Activated naive CD8-positive, alpha-beta T cell treated with anti-CD3 and anti-CD28 coated beads, Interleukin-2, amount 10 ng/mL, durations not matched to agents 7 days and 5 days (primary cell): ENCODE results near the gene MRC2. TPM values are rescaled to one million over a fixed set of nuclear protein-coding genes. Genes with fewer than 3 reads are reported as not detected.

Experiments
- ATAC-seq: fragments of 150-1000 bp; cut with Tn5 transposase; one replicate; pipeline ENCODE4 v1.10.0; 2021; ENCODE audit warnings: low read depth, moderate library complexity
- POLR2A ChIA-PET: fragments of 350-600 bp; sonication (Branson Sonifier 250); formaldehyde crosslinking; loops from one replicate; lab custom pipeline; 2021; ENCODE audit warnings: antibody characterized with exemption; lab: Charles Lee
- DNase-seq: peaks from one replicate; pipeline ENCODE4 v3.0.0; 2021
- H3K27ac Mint-ChIP-seq: one replicate; pipeline ENCODE4 v1.8.0; 2022; ENCODE audit warnings: mild to moderate bottlenecking, mixed read lengths
- H3K27me3 Mint-ChIP-seq: one replicate; pipeline ENCODE4 v1.8.0; 2022; ENCODE audit warnings: mild to moderate bottlenecking, moderate library complexity, mixed read lengths
- H3K36me3 Mint-ChIP-seq: one replicate; pipeline ENCODE4 v1.8.0; 2021; ENCODE audit warnings: mild to moderate bottlenecking, mixed read lengths
- H3K4me1 Mint-ChIP-seq: one replicate; pipeline ENCODE4 v1.8.0; 2021; ENCODE audit warnings: mixed read lengths
- H3K4me3 Mint-ChIP-seq: one replicate; pipeline ENCODE4 v1.8.0; 2022; ENCODE audit warnings: mild to moderate bottlenecking, moderate library complexity, mixed read lengths
- H3K9me3 Mint-ChIP-seq: one replicate; pipeline ENCODE4 v1.8.0; 2021; ENCODE audit warnings: mixed read lengths
- total RNA-seq, 2 experiments: library from RNA; stranded (reverse); gene quantifications; one replicate each; pipeline ENCODE4 v1.2.3, GENCODE V29; 2021

The MRC2 gene
- total RNA-seq, 2 experiments from 2014 or later, result 1.6 to 2.4 TPM

- ATAC-seq (no peak), DNase-seq (no peak)
- Mint-ChIP-seq H3K27ac (no peak overlapping the region), H3K4me1 (peaks cover 2% of the 10 kb centered on the region), H3K9me3 (peaks cover 3% of the 10 kb centered on the region), H3K4me3 (no peak overlapping the region), H3K36me3 (peaks cover 2% of the 10 kb centered on the region), H3K27me3 (peaks cover 6% of the 10 kb centered on the region)
- POLR2A ChIA-PET, result no interaction called here
Measured at GRCh38 chr17:62666061-62666800, 38.8 kb downstream of the MRC2 start.

GRCh38 chr17:62666801-62667591 lies 39.5 kb downstream of the MRC2 start:
- H3K27me3 Mint-ChIP-seq, result peaks cover 3% of the 10 kb centered on the region
- H3K9me3 Mint-ChIP-seq, result no peaks in the 10 kb centered on the region
- POLR2A ChIA-PET, result no interaction called here
- no peak overlapping the region for H3K27ac Mint-ChIP-seq
- H3K4me1 Mint-ChIP-seq, result peaks cover 2% of the 10 kb centered on the region
- DNase-seq (no peak), ATAC-seq (no peak)
- H3K4me3 Mint-ChIP-seq, result no peak overlapping the region
- H3K36me3 Mint-ChIP-seq, result no peaks in the 10 kb centered on the region

GRCh38 chr17:62668091-62668804 lies 40.8 kb downstream of the MRC2 start:
- H3K9me3 Mint-ChIP-seq, result no peaks in the 10 kb centered on the region
- DNase-seq, result no peak
- peaks cover 2% of the 10 kb centered on the region for H3K4me1 Mint-ChIP-seq
- H3K27ac Mint-ChIP-seq, result no peak overlapping the region
- no peak for ATAC-seq
- POLR2A ChIA-PET, result no interaction called here
- no peaks in the 10 kb centered on the region for H3K36me3 Mint-ChIP-seq
- H3K4me3 Mint-ChIP-seq, result no peak overlapping the region
- peaks cover 3% of the 10 kb centered on the region for H3K27me3 Mint-ChIP-seq

GRCh38 chr17:62670202-62670821 lies 42.8 kb downstream of the MRC2 start:
- ATAC-seq, result no peak
- Mint-ChIP-seq H3K36me3 (no peaks in the 10 kb centered on the region), H3K9me3 (no peaks in the 10 kb centered on the region), H3K27me3 (no peaks in the 10 kb centered on the region), H3K4me1 (peaks cover 2% of the 10 kb centered on the region), H3K4me3 (no peak overlapping the region), H3K27ac (no peak overlapping the region)
- no peak for DNase-seq
- POLR2A ChIA-PET, result no interaction called here

- Mint-ChIP-seq H3K4me1 (peaks cover 2% of the 10 kb centered on the region), H3K36me3 (no peaks in the 10 kb centered on the region), H3K4me3 (no peak overlapping the region), H3K27ac (no peak overlapping the region), H3K9me3 (no peaks in the 10 kb centered on the region), H3K27me3 (no peaks in the 10 kb centered on the region)
- DNase-seq (no peak), ATAC-seq (no peak)
- POLR2A ChIA-PET, result no interaction called here
Measured at GRCh38 chr17:62671553-62671952, 44.1 kb downstream of the MRC2 start.

GRCh38 chr17:62672957-62673356 lies 45.5 kb downstream of the MRC2 start:
- Mint-ChIP-seq H3K9me3 (no peaks in the 10 kb centered on the region), H3K4me3 (no peak overlapping the region), H3K4me1 (no peaks in the 10 kb centered on the region), H3K27me3 (no peaks in the 10 kb centered on the region), H3K27ac (no peak overlapping the region), H3K36me3 (no peaks in the 10 kb centered on the region)
- DNase-seq (no peak), ATAC-seq (no peak)
- POLR2A ChIA-PET, result no interaction called here

- Mint-ChIP-seq H3K9me3 (no peaks in the 10 kb centered on the region), H3K36me3 (no peaks in the 10 kb centered on the region), H3K27me3 (no peaks in the 10 kb centered on the region), H3K4me1 (no peaks in the 10 kb centered on the region), H3K27ac (no peak overlapping the region), H3K4me3 (no peak overlapping the region)
- DNase-seq, result no peak
- no peak for ATAC-seq
- POLR2A ChIA-PET, result no interaction called here
Measured at GRCh38 chr17:62673614-62674362, 46.3 kb downstream of the MRC2 start.

GRCh38 chr17:62674363-62674739 lies 46.9 kb downstream of the MRC2 start:
- Mint-ChIP-seq H3K36me3 (no peaks in the 10 kb centered on the region), H3K27me3 (no peaks in the 10 kb centered on the region), H3K4me3 (no peak overlapping the region), H3K27ac (no peak overlapping the region), H3K9me3 (no peaks in the 10 kb centered on the region), H3K4me1 (no peaks in the 10 kb centered on the region)
- DNase-seq (no peak), ATAC-seq (no peak)
- POLR2A ChIA-PET, result no interaction called here

- DNase-seq (no peak), ATAC-seq (no peak)
- POLR2A ChIA-PET, result no interaction called here
- Mint-ChIP-seq H3K9me3 (no peaks in the 10 kb centered on the region), H3K4me1 (no peaks in the 10 kb centered on the region), H3K4me3 (no peak overlapping the region), H3K27ac (no peak overlapping the region), H3K36me3 (no peaks in the 10 kb centered on the region), H3K27me3 (no peaks in the 10 kb centered on the region)
Measured at GRCh38 chr17:62674841-62675240, 47.4 kb downstream of the MRC2 start.

GRCh38 chr17:62675260-62675659 lies 47.8 kb downstream of the MRC2 start:
- H3K9me3 Mint-ChIP-seq, result no peaks in the 10 kb centered on the region
- H3K27me3 Mint-ChIP-seq, result no peaks in the 10 kb centered on the region
- ATAC-seq (no peak), DNase-seq (no peak)
- no peak overlapping the region for H3K4me3 Mint-ChIP-seq
- H3K27ac Mint-ChIP-seq, result no peak overlapping the region
- POLR2A ChIA-PET, result no interaction called here
- no peaks in the 10 kb centered on the region for H3K4me1 Mint-ChIP-seq
- H3K36me3 Mint-ChIP-seq, result no peaks in the 10 kb centered on the region

- Mint-ChIP-seq H3K27ac (no peak overlapping the region), H3K36me3 (no peaks in the 10 kb centered on the region), H3K4me1 (no peaks in the 10 kb centered on the region), H3K27me3 (no peaks in the 10 kb centered on the region), H3K9me3 (no peaks in the 10 kb centered on the region), H3K4me3 (no peak overlapping the region)
- ATAC-seq, result no peak
- DNase-seq, result no peak
- POLR2A ChIA-PET, result no interaction called here
Measured at GRCh38 chr17:62675701-62676100, 48.2 kb downstream of the MRC2 start.

GRCh38 chr17:62676231-62676943 lies 48.9 kb downstream of the MRC2 start:
- no peak for DNase-seq
- Mint-ChIP-seq H3K4me1 (no peaks in the 10 kb centered on the region), H3K9me3 (no peaks in the 10 kb centered on the region), H3K27ac (no peak overlapping the region), H3K36me3 (no peaks in the 10 kb centered on the region), H3K27me3 (no peaks in the 10 kb centered on the region), H3K4me3 (no peak overlapping the region)
- POLR2A ChIA-PET, result no interaction called here
- ATAC-seq, result no peak
